GM19043 (cell line): ENCODE data around the gene MTMR11.
"Not testable (repeated sequence)": the region's sequence is repeated elsewhere in the genome, so short reads cannot be mapped to it uniquely, and the experiment has no call there.

Experiments used
- ATAC-seq: cut with Tn5 transposase; IDR thresholded peaks from one replicate; pipeline ENCODE4 v1.9.1; 2021; ENCODE audit warnings: low read depth; ENCODE audit not compliant: unreplicated experiment

The MTMR11 gene

DNA sequence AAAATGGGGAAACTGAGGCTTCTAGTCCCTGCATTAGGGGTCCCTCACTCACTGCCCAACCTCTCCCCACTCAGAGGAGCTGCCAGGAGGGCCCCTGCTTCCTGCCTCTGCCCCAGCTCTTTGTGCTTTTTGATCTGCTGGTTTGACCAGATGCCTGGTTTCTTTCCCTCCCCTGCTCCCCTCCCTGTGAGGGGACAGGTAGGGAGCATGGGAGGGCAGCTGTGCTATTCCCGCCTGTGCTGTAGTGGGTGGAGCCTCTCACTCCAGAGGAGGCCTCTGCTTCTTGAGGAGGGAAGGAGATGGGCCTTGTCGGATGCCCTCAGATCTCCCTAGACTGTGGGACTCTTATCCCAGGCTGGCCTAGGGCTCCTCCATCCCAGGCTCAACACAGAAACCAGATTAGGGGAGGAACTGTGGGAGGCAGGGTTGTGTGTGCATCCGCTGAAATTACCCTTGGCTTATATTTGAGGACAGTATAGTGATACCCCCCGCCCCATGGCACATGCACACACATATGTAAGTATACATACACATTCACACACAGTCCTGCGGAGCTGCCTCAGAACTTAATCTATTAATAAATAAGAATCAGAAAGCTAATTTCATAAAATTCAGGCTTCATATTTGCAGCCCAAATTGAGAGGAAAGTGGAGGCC, 32.7 kb downstream of the MTMR11 start:
- no peak for ATAC-seq

DNA sequence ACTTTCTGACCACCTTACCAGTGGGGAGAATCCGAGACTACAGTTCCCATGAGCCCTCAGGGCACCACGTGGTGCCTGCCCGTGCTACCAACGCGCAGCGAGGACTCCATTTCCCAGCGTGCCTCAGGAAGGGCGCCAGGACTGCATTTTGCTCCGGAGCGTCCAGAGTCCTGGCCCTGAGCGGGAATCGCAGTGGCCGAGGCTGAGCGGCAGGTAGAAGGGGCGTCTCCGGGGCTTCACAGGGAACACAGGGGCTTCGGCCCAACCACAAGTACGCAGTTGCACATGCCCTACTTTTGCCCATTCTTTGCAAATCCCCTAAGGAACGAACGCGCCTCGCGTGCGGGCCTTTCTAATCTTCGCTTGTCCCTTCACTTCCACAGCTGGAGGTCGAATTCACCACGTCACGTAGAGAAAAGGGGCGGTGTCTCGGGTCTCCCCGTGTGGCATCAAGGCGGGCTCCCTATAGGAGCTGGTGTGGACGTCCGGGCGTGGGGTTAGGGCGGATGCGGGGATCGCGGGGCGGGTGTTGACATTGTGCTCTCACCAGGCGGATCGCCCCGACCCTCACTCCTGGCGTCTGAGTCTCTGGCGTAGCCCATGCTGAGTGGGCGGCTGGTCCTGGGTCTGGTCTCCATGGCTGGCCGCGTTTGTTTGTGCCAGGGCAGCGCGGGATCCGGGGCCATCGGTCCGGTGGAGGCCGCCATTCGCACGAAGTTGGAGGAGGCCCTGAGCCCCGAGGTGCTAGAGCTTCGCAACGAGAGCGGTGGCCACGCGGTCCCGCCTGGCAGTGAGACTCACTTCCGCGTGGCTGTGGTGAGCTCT, 37.0 kb downstream of the MTMR11 start, which contains the start of gene BOLA1:
Gene BOLA1, plus strand, starts transcription at position 109 of the 825 bp plus-strand sequence. Its CDS starts 492 bp downstream, at position 601.
- ATAC-seq, result peak; percentile 94

DNA sequence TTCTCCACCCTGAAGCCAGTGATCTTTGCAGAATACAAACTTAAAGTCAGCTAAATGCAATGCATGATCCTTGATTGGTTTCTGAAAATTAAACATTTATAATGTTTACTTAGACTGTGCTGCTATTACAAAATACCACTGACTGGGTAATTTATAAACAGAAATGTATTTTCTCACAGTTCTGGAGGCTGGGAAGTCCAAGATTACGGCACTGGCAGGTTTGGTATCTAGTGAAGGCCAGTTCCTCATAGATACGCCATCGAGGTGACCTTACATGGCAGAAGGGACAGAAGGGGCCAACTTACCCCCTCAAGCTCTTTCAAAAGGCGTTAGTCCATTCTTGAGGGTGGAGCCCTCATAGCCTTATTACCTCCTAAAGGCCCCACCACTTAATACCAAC, 40.1 kb downstream of the MTMR11 start:
- no peak for ATAC-seq

DNA sequence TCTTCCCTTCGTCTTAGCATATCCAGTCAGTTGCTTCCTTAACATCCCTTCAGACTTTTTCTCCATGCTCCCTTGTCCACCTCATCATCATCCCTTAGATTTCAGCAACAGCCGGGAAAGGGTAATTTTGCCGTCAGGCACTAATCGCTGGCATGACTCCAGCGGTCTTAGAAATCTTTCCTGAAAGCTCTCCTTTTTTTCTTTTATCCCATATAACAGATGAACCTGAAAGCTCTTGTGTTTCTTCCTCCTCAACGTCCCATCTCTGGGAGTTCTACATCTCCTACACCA, 47.7 kb downstream of the MTMR11 start:
- ATAC-seq, result no peak

DNA sequence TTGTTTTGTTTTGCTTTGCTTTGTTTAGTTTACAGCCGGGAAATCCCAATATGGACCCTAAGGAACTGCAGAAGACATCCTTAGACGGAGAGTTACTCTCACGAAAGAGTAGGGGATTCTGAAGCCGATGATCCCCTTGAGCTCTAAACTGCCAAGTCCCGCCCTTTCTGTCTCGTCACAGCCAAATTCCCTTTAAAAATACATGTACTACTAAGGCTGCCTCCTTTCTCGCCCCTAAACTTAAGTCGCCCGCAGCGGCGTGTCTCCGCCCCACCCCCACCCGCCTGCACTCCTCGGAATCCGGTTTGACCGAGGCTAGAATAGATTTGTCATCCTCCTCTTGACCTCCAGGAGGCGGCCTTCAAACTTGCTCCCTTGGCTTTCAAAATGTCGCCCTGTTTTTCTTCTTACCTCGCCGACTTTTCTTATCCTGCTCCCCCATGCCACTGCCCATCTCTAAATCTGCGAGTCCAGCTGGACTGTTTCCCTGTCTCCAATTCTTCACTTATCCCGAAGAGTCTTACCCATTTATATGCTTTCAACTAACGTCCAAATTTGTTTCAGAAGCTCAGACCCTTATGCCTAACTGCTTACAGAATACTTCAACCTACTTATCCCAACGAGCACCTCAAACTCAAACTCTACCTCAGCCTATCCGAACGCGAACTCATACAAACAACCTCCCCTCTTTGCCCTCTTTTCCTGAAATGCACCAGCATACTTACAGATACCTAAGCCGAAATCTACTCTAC, 48.3 kb downstream of the MTMR11 start:
- ATAC-seq, result no peak

DNA sequence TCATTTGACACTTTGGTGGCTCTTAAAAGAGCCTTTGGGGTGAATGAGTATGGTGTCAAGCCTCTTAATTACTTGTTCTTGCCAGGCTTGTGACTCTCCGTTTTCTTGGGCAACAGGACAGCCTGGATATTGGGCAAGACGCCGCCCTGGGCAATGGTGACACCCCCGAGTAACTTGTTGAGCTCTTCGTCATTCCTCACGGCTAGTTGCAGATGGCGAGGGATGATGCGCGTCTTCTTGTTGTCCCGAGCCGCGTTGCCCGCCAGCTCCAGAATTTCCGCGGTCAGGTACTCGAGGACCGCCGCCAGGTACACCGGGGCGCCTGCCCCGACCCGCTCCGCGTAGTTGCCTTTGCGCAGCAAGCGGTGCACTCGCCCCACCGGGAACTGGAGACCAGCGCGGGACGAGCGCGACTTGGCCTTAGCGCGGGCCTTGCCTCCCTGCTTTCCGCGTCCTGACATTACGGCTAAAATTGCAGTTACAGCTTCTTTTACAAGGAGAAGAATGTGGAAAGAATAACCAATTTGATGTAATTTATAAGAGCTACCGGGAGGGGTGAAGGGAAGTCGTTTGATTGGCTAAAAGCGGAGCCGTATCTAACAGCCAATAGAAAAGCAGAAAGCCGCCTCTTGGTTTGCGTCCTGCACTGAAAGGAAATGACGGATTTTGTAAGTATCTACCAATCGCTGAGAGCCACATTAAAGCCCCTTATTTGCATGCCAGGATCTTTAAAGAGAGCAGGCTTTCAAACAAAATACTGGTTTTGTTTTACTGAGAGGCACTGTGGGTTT, 49.0 kb downstream of the MTMR11 start:
- peak; percentile 42 for ATAC-seq

DNA sequence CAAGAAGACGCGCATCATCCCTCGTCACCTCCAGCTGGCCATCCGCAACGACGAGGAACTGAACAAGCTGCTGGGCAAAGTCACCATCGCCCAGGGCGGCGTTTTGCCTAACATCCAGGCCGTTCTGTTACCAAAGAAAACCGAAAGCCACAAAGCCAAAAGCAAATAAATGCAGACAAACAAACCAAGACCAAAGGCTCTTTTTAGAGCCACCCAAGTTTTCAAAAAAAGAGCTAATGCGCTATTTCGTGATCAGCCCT, 49.6 kb downstream of the MTMR11 start:
- not testable (repeated sequence) for ATAC-seq

DNA sequence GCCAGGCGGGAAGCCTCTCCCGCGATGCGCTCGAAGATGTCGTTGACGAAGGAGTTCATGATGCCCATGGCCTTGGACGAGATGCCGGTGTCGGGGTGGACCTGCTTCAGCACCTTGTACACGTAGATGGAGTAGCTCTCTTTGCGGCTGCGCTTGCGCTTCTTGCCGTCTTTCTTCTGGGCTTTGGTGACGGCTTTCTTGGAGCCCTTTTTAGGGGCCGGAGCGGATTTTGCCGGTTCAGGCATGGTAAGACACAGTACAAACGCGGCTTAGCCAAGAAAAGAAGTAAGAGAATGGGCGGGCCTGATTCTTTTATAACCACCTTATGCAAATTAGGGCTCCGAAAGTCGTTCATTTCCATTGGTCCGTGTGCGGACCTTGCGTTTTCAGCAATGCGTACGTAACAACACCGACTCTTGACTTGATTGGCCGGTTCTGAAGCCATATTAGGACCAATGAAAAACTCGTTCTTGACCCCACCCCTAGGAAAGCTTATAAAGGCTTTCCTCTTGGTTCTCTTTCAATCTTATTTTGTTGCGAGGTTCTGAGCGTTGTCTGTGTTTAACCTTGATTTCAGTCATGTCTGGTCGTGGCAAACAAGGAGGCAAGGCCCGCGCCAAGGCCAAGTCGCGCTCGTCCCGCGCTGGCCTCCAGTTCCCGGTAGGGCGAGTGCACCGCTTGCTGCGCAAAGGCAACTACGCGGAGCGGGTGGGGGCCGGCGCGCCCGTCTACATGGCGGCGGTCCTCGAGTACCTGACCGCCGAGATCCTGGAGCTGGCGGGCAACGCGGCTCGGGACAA, 50.1 kb downstream of the MTMR11 start:
- ATAC-seq, result peak; percentile 43

DNA sequence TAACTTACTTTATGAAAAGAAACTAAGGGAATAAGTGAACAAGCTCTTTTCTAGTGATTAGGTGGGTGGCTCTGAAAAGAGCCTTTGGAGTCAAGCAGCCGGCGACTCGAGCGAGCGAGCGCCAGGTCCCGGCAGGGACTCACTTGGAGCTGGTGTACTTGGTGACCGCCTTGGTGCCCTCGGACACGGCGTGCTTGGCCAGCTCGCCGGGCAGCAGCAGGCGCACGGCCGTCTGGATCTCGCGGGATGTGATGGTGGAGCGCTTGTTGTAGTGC, 50.6 kb downstream of the MTMR11 start:
- ATAC-seq, result not testable (repeated sequence)

DNA sequence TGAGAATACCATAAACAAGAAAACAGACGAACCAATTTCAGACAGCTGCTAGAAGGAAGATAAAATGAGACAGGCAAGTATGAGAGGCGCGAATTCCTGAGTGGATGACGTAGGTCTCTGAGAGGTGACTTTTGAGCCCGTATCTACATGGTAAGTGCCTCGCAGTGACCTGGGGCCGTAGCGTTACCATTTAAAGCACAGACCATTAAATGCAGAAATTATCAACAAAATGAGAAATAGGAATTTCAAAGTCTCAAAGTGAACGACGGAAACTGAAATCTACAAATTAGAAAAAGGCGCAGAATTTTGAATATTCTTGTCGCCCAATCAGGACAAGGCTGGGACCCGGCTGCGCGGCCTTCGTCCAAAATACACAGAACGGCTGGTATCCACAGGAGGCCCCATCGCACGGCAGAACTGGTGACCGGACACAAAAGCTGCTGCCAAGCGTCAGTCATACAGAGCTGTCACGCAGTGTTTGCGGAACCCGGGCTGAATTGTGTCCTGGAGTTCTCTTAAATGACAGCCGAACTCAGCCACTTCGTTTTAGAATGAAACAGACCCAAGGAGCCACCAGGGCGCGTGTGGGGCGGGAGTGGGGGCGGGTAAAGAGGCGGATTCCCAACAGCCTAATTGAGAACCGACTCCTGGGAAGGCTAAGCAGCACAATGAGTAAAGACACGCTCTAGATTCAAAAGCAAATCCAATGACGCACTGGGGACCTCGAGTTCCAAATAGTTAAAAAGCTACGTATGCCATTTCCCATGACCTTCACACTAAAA, 51.1 kb downstream of the MTMR11 start:
- ATAC-seq, result no peak

DNA sequence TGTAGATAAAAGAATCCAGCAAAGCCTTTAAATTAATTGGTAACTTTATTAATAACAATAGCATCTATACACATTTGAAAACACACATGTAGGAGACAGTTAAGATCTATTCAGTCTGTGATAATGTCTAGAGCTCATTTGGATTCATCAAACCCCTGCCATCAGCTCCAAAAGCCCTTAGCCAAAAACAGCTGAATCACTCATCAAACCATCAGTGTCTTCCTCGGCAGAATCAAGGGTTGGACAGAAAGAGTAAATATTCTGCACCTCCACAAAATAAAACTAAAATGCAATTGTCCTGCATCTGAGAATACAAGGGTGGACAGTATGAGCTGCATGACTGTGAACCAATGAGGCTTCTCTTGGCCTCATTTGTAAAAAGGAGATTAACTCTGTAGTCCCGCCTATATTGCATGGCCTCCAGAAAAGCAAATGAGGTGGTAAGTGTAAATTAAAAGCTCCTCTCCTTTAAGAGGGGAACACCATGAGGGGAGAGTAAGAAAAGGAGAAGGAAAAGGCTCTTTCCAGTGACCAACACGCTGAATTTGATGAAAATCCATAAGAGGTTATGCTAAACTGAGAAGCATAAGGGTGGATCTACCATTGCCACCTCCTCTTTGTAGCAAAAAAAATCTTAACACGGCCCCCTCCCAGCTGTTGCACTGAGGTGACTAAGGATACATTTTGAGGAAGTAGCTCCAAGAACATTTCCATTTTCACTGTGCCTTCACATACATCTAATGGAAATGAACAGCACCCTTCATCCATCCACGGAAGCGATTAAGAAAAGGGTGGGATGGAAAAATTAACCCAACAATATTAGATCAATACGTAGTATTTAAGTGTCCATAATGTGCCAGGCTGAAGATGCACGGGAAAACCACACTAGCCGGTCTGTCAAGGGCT, 52.0 kb downstream of the MTMR11 start:
- ATAC-seq, result no peak

DNA sequence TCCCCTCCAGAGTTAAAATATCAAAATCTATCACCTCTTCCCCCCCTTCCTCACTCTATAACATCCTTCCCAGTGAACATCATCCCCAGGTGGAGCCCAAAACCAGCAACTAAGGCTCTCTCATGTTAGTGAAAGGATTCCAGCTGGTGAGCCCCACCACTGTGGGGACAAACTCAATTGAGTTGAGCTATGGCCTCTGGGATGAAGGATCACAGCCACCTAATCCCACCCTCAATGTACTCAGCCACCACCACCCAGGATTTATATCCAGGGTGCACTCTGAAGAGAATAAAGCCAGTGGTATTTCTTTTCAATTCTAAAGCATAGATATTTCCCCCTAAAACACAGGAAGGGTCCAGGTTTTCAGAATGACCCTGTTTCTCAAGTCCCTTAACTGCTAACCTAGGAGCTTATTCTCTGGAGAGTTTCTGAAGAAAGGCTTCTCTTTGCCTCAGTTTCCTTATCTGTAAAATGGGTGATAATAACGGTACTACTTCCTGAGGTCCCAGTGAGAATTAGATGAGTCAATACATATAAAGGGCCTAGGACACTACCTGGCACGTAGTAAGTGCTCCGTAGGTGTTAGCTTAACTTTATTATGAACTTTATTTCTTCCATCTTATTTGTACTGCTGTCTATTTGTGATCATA, 53.0 kb downstream of the MTMR11 start:
- no peak for ATAC-seq

DNA sequence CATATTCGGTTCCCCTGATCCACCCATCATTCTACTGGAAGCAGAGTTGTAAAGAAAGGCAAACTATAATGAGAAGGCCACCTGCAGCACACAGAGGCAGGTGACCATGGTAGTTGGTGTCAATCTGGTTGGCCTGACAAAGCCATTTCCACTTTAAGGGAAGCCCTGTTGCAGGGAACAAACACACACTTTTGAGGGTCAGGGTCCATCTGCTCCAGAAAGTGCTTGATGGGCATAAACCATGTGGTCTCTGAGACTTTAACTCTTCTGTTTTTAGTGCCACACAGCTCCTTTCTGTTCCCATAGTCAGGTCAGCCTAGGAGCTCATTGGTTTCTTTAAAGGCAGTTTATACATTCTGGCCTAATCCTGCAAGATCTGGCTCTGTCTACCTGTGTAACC, 54.8 kb downstream of the MTMR11 start:
- no peak for ATAC-seq

DNA sequence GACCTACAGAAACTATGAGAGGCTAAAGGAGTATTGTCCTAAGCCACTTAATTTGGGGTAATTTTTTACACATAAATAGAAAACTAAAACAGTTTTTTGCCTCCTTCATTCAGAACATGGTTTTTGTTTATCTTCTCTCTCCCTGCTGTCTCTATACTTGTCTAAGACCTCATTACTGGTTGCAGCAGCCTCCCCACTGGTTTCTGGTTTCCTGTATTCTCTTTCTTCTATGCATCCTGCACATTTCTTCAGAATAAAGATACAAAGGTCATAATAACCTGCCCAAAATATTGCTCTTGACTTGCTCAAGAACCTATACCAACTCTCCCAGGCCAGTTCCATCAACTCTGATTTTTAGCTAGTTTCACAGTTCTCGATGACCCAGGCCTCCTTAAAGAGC, 57.1 kb downstream of the MTMR11 start:
- ATAC-seq, result no peak
